ENCODE measurements around the gene PHACTR4.

PHACTR4 gene

GRCh38 chr1:28421744-28422143 is 52.2 kb downstream of the PHACTR4 start:
- Histone ChIP-seq H3K79me2 (ENCODE audit: insufficient read depth, low read length) (no peaks in the 10 kb centered on the region), H3K4me2 (ENCODE audit: low read depth, low read length, poor library complexity, severe bottlenecking) (no peak overlapping the region), H3K9me2 (replicated peaks; ENCODE audit: insufficient read depth, low read length) (no peaks in the 10 kb centered on the region; the same call in 1 of the 2 replicates), H3F3A (ENCODE audit: insufficient read depth) (no peaks in the 10 kb centered on the region; the same call in 1 of the 2 replicates), H3K4me3 (ENCODE audit: insufficient read depth, low read length, poor library complexity, severe bottlenecking) (no peak overlapping the region), H3K9ac (ENCODE audit: low read length) (no peak overlapping the region), H3K9me3 (ENCODE audit: insufficient read depth, low read length) (no peaks in the 10 kb centered on the region), H3K27ac (ENCODE audit: low read depth, low read length) (no peak overlapping the region), H3K36me3 (ENCODE audit: low read length) (no peaks in the 10 kb centered on the region), H2AFZ (ENCODE audit: low read depth, low read length, severe bottlenecking) (no peak overlapping the region), H3K27me3 (ENCODE audit: low read length) (no peaks in the 10 kb centered on the region), H4K20me1 (ENCODE audit: low read depth, low read length) (no peaks in the 10 kb centered on the region)
- no peak for TF ChIP-seq CTCF (IDR thresholded peaks at IDR 0.05; ENCODE audit: insufficient read depth, low read length, poor library complexity, severe bottlenecking)
- TF ChIP-seq EZH2phosphoT487 (conservative IDR thresholded peaks at IDR 0.05; ENCODE audit: low read length): no peak

DNA sequence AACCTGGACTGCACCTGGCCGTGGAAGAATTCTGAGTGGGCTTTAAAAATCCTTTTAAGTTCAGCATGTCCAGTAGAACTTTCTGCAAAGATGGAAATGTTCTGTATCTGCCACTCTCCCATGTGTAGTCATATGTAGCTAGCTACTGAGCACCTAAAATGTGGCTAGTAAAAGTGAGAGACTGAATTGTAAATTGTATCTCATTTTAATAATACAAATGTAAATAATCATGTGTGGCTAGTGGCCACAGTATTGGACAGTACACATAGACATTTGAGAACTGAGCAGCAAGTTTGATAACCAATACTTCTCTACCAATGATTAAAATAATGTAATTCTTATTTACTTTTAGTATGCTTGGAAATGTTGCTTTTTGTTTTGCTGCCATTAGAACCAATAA is 57.3 kb downstream of the PHACTR4 start:
- Histone ChIP-seq H4K20me1 (ENCODE audit: low read depth, low read length) (no peaks in the 10 kb centered on the region), H3K4me2 (ENCODE audit: low read depth, low read length, poor library complexity, severe bottlenecking) (no peak overlapping the region), H2AFZ (ENCODE audit: low read depth, low read length, severe bottlenecking) (no peak overlapping the region), H3F3A (ENCODE audit: insufficient read depth) (no peaks in the 10 kb centered on the region), H3K27me3 (ENCODE audit: low read length) (no peaks in the 10 kb centered on the region), H3K79me2 (ENCODE audit: insufficient read depth, low read length) (no peaks in the 10 kb centered on the region), H3K9ac (ENCODE audit: low read length) (no peak overlapping the region), H3K4me3 (ENCODE audit: insufficient read depth, low read length, poor library complexity, severe bottlenecking) (no peak overlapping the region), H3K27ac (ENCODE audit: low read depth, low read length) (no peak overlapping the region), H3K9me3 (ENCODE audit: insufficient read depth, low read length) (no peaks in the 10 kb centered on the region), H3K9me2 (replicated peaks; ENCODE audit: insufficient read depth, low read length) (no peaks in the 10 kb centered on the region), H3K36me3 (ENCODE audit: low read length) (no peaks in the 10 kb centered on the region)
- TF ChIP-seq EZH2phosphoT487 (conservative IDR thresholded peaks at IDR 0.05; ENCODE audit: low read length) (no peak), CTCF (IDR thresholded peaks at IDR 0.05; ENCODE audit: insufficient read depth, low read length, poor library complexity, severe bottlenecking) (no peak)

DNA sequence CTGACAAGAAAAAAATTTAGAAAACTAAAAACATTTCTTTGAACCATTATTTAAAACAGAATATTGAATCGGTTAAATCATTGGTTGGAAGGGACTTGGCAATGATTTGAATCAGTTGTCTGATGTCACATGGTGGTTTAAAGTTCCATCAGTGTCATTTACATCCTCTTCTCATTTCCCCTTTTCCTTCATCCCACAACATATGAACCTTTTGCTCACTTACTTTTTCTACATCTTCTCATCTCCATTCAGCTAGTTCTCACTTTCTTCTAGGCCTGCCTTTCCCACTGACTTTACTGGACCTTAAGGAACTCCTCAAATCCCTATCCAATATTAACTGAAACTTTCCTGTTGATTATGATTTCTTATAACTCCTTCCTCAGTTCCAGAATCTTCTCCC is 58.5 kb downstream of the PHACTR4 start:
- H4K20me1 ChIP-seq (ENCODE audit: low read depth, low read length): no peaks in the 10 kb centered on the region
- no peaks in the 10 kb centered on the region for H3K9me3 ChIP-seq (ENCODE audit: insufficient read depth, low read length)
- H3K4me3 ChIP-seq (ENCODE audit: insufficient read depth, low read length, poor library complexity, severe bottlenecking): no peak overlapping the region
- H3K27ac ChIP-seq (ENCODE audit: low read depth, low read length): no peak overlapping the region
- no peak for TF ChIP-seq EZH2phosphoT487 (conservative IDR thresholded peaks at IDR 0.05; ENCODE audit: low read length)
- no peak for TF ChIP-seq CTCF (IDR thresholded peaks at IDR 0.05; ENCODE audit: insufficient read depth, low read length, poor library complexity, severe bottlenecking)
- H3K4me2 ChIP-seq (ENCODE audit: low read depth, low read length, poor library complexity, severe bottlenecking): no peak overlapping the region
- H3K9me2 ChIP-seq (replicated peaks; ENCODE audit: insufficient read depth, low read length): no peaks in the 10 kb centered on the region
- no peak overlapping the region for H3K9ac ChIP-seq (ENCODE audit: low read length)
- H3F3A ChIP-seq (ENCODE audit: insufficient read depth): no peaks in the 10 kb centered on the region
- H3K79me2 ChIP-seq (ENCODE audit: insufficient read depth, low read length): no peaks in the 10 kb centered on the region
- H3K27me3 ChIP-seq (ENCODE audit: low read length): no peaks in the 10 kb centered on the region
- no peak overlapping the region for H2AFZ ChIP-seq (ENCODE audit: low read depth, low read length, severe bottlenecking)
- no peaks in the 10 kb centered on the region for H3K36me3 ChIP-seq (ENCODE audit: low read length)

Data from SU-DHL-6 (cell line).